Brain microvascular endothelial cell (primary cell): Measurements from ENCODE around the gene NAA15.
A peak's percentile ranks its signal among the peaks of the same experiment; 100 is the strongest.

Experiments
- DNase-seq: peaks from one replicate; pipeline ENCODE4 v3.0.0-alpha.2; 2020
- H3K27ac ChIP-seq: fragments of 250-450 bp; sonication (Bioruptor Pico); 2 replicates; pipeline ENCODE4 v1.5.1; 2020; ENCODE audit warnings: mild to moderate bottlenecking, moderate library complexity
- H3K27me3 ChIP-seq: fragments of 250-450 bp; sonication (Bioruptor Pico); replicated peaks from 2 replicates; pipeline ENCODE4 v1.5.1; 2020; ENCODE audit warnings: mild to moderate bottlenecking
- H3K36me3 ChIP-seq: fragments of 250-450 bp; sonication (Bioruptor Pico); replicated peaks from 2 replicates; pipeline ENCODE4 v1.5.1; 2020; ENCODE audit warnings: mild to moderate bottlenecking
- H3K4me3 ChIP-seq: 2 replicates; pipeline ENCODE4 v1.5.1; 2011; ENCODE audit warnings: low read depth, mild to moderate bottlenecking, control low read depth, low read length, moderate library complexity
- in situ Hi-C: cut with HindIII; loops from 2 replicates; pipeline ENCODE4 v1.10.0; 2017; ENCODE audit warnings: low sequenced_read_pairs, low pct_ligation_motif_present
- TF ChIP-seq, protein P1 (sequence below): IDR thresholded peaks from 2 replicates; pipeline ENCODE4 v1.5.1; 2011; ENCODE audit warnings: low read depth, mild to moderate bottlenecking, moderate library complexity, low read length, control low read depth, inconsistent platforms; ENCODE audit errors: missing control alignments

NAA15 gene

DNA sequence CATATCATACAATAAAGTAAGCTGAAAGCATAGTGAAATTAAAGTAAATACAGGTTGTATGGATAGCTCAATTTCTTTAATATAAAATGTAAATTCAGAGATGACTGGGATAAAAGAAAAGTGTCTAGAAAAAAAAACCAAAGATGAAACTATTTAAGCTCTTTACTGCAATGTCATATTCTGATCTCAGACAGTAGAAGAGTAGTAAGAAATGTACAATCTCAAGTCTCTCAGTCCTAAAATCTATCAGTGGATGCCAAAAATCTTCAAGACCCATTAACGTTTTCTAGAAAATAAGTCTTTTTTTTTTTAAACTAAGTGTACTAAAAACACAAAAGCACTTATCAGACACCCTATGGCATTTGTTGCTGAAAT lies 35.1 kb upstream of the NAA15 start:
- Histone ChIP-seq H3K4me3 (peak overlapping the region; percentile 43), H3K36me3 (no peaks in the 10 kb centered on the region), H3K27me3 (no peaks in the 10 kb centered on the region), H3K27ac (no peak overlapping the region)
- in situ Hi-C loops, result no loop called here
- TF ChIP-seq, protein P1, sequence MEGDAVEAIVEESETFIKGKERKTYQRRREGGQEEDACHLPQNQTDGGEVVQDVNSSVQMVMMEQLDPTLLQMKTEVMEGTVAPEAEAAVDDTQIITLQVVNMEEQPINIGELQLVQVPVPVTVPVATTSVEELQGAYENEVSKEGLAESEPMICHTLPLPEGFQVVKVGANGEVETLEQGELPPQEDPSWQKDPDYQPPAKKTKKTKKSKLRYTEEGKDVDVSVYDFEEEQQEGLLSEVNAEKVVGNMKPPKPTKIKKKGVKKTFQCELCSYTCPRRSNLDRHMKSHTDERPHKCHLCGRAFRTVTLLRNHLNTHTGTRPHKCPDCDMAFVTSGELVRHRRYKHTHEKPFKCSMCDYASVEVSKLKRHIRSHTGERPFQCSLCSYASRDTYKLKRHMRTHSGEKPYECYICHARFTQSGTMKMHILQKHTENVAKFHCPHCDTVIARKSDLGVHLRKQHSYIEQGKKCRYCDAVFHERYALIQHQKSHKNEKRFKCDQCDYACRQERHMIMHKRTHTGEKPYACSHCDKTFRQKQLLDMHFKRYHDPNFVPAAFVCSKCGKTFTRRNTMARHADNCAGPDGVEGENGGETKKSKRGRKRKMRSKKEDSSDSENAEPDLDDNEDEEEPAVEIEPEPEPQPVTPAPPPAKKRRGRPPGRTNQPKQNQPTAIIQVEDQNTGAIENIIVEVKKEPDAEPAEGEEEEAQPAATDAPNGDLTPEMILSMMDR, result no peak
- DNase-seq, result no peak

DNA sequence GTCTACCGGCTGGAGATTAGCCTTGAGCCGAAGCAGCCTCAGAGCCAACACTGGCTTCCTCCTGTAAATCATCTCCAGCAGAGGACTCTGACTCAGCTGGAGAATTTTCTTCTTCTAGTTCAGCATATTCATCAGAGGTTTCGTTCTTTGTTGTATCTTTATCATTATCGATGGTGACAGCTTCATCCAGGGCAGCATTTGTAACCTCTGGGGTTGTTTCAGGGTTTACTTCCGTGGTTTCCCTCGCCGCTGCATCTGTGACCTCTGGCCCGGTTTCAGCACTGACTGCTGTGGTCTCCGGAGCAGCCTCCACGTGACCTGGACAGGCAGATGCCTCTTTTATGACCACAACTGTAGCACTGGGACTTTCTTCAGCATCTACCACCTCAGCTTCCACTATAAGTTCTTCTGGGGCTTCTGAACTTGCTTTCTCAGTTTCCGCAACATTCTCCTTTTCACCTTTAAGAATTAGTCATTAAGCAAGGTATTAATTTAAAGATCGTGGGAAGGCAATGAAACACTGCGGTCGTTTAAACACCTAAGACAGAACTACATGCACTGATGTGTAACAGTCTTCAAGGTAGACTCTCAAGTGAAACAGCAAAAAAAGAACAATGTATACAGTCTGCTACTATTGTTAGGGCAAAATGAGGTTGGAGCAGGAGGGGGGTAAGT lies 34.6 kb upstream of the NAA15 start:
- TF ChIP-seq, protein P1, result peak; percentile 10
- in situ Hi-C loops, result no loop called here
- no peaks in the 10 kb centered on the region for H3K36me3 ChIP-seq
- H3K4me3 ChIP-seq, result peak overlapping the region; percentile 43
- H3K27me3 ChIP-seq, result no peaks in the 10 kb centered on the region
- DNase-seq, result peak; percentile 68
- H3K27ac ChIP-seq, result no peak overlapping the region

DNA sequence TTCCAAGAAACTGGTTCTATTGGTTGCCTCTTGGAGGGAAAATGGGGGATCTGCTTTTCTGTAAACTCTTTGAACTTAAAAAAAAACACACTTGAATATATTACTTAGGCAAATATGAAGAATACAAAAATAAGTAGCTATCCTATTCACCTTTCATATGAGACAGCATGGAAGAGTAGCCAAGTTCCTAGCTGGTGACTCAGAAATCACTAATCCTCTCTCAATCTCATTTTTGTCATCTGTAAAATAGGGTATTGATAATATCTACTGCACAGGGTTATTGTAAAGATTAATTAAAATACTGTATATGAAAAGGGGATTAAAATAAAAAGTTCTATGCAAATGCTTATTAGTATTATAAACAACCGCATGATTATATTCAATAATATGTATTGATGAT lies 34.0 kb upstream of the NAA15 start:
- no peak overlapping the region for H3K4me3 ChIP-seq
- TF ChIP-seq, protein P1, result no peak
- no peak overlapping the region for H3K27ac ChIP-seq
- no peaks in the 10 kb centered on the region for H3K36me3 ChIP-seq
- H3K27me3 ChIP-seq, result no peaks in the 10 kb centered on the region
- in situ Hi-C loops, result no loop called here
- no peak for DNase-seq

DNA sequence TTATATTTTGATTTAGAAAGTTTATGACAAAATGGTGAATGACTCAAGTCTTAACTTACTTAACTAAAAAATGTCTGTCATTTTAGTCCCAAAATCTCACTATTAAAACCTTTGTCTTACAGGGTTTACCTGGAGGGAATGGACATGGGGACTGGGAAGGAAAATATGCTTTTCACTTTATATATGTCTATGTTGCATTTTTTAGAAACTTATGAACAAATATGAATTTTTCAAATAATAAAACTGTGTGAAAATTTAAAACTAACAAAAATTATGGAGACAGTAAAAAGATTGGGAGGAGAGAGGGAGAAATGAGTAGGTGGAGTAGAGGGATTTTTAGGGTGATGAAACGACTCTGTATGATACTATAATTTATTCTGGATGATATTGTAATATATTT lies 27.5 kb upstream of the NAA15 start:
- no peak for DNase-seq
- no peaks in the 10 kb centered on the region for H3K27me3 ChIP-seq
- H3K4me3 ChIP-seq, result no peak overlapping the region
- no peak overlapping the region for H3K27ac ChIP-seq
- TF ChIP-seq, protein P1, result no peak
- in situ Hi-C loops, result no loop called here
- no peaks in the 10 kb centered on the region for H3K36me3 ChIP-seq

DNA sequence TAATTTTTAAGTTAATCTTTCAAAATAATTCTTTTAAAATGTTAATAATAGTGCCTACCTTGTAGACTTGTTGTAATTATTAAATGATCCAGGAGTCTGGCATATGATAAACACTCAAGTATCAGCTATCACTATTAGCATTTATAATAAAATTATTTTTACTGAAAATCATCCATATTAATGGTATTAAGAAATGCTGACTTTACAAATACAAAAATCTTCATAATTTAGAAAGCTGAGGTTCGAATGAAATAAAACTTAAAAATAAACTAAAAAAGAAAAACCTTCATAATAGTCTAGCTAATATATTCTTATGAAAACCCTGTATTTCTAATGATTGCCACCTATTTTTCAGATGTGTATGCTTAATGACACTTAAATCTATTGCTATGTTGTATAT lies 26.5 kb upstream of the NAA15 start:
- in situ Hi-C loops, result no loop called here
- no peak for DNase-seq
- H3K4me3 ChIP-seq, result no peak overlapping the region
- no peaks in the 10 kb centered on the region for H3K36me3 ChIP-seq
- no peaks in the 10 kb centered on the region for H3K27me3 ChIP-seq
- H3K27ac ChIP-seq, result no peak overlapping the region
- TF ChIP-seq, protein P1, result no peak

DNA sequence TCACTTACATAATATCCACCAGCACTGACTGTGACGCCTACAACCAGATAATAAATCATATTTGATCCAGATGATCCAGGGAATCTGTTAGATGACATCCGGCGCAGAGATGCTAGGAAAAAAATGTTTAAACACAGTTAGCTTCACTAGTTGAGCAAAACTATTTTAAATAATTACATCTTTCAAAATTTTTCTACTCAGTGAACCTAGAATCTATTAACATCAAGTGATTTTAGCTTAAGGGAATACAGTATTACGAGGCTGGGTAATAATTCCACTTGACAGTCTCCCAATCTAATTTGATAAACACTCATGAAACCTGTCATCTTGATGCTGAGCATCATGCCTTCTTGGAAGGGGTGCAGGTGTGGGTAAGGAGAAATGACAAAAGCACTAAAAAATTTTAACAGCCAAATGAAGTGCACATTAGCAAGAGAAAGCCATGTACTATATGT lies 26.0 kb upstream of the NAA15 start:
- DNase-seq, result no peak
- TF ChIP-seq, protein P1, result no peak
- Histone ChIP-seq H3K27ac (no peak overlapping the region), H3K36me3 (no peaks in the 10 kb centered on the region), H3K27me3 (no peaks in the 10 kb centered on the region), H3K4me3 (no peak overlapping the region)
- in situ Hi-C loops, result no loop called here
